ENCODE measurements around the gene CYTH4.

DNA sequence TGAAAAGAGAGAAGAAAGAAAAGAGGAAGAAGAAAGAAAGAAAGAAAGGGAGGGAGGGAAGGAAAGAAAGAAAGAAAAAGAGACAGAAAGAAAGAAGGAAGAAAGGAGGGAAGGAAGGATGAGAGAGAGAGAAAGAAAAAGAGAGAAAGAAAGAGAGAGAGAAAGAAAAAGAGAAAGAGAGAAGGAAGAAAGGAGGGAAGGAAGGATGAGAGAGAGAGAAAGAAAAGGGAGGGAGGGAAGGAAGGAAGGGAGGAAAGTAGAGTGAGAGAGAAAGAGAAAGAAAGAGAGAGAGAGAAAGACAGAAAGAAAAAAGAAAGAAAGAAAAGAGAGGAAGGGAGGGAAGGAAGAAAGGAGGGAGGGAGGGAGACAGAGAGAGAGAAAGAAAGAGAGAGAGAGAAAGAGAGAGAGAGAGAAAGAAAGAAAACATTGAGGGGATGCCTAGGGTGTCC lies 26.7 kb upstream of the CYTH4 start:
- no peak for TF ChIP-seq CTCF (conservative IDR thresholded peaks at IDR 0.05; ENCODE audit: low read length)
- no peak for TF ChIP-seq EZH2phosphoT487 (IDR thresholded peaks at IDR 0.05; ENCODE audit: borderline replicate concordance, low read depth, low read length)

Measured in OCI-LY7 (cell line).